Cardiac muscle cell (in vitro differentiated cells and primary cell): ENCODE measurements around the gene AP4S1. TPM values are rescaled to one million over a fixed set of nuclear protein-coding genes. Genes with fewer than 3 reads are reported as not detected.

Experiments used
- DNase-seq, 2 donors: peaks; one replicate each; pipeline versions ENCODE4 v3.0.0 to v3.0.0-alpha.2; 2010 to 2017; ENCODE audit warnings: low read depth in 1 of 2, low spot score in 1 of 2
- H3K27ac ChIP-seq: fragments of 200-600 bp; sonication (generic); 2 replicates; pipeline ENCODE4 v1.5.1; 2016
- H3K27me3 ChIP-seq: fragments of 200-600 bp; sonication (generic); 2 replicates; pipeline ENCODE4 v1.6.0; 2016; ENCODE audit warnings: control low read depth
- H3K36me3 ChIP-seq: fragments of 200-600 bp; sonication (generic); 2 replicates; pipeline ENCODE4 v1.5.1; 2016; ENCODE audit warnings: control low read depth
- H3K4me1 ChIP-seq: fragments of 200-600 bp; sonication (generic); 2 replicates; pipeline ENCODE4 v1.8.1; 2017; ENCODE audit warnings: low read depth, mild to moderate bottlenecking, mixed run types
- H3K4me3 ChIP-seq: fragments of 200-600 bp; sonication (generic); 2 replicates; pipeline ENCODE4 v1.5.1; 2016; ENCODE audit warnings: mild to moderate bottlenecking
- H3K9me3 ChIP-seq: fragments of 200-600 bp; sonication (generic); 2 replicates; pipeline ENCODE4 v1.5.1; 2017; ENCODE audit warnings: low read depth, mild to moderate bottlenecking, control low read depth
- polyA plus RNA-seq: library from polyadenylated mRNA; unstranded; fragments of >200 nt; fragmentation: Nextera tagmentation; extraction: Ambion mirVana; gene quantifications from 2 replicates; pipeline ENCODE4 v1.2.1, GENCODE V29; 2016
- total RNA-seq: library from RNA; depleted of rRNA; stranded (reverse); fragments of >200 nt; gene quantifications from 2 replicates; pipeline ENCODE4 v1.2.3, GENCODE V29; 2016
- TF ChIP-seq, protein P1 (sequence below): IDR thresholded peaks from 2 replicates; pipeline ENCODE4 v1.5.1; 2012; ENCODE audit warnings: low read depth, mild to moderate bottlenecking, low read length

AP4S1 gene
- total and polyA plus RNA-seq, 2 experiments from 2014 or later: 8.2 to 10.5 TPM

DNA sequence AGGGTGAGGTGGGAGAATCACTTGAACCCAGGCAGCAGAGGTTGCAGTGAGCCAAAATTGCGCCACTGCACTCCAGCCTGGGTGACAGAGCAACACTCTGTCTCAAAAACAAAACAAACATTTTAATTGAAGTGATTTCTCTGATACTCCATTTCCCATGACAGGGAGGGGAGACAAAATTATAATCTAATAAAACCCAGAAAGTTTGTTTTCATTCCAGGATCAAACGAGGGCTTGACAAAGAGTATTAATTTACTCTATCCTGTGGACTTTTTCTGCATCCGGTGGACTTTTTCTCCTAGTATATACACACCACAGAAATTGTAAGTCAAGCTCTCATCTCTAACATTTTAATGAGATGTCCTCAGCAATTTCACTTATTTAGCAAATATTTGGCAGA lies 14.5 kb upstream of the AP4S1 start:
- TF ChIP-seq, protein P1, sequence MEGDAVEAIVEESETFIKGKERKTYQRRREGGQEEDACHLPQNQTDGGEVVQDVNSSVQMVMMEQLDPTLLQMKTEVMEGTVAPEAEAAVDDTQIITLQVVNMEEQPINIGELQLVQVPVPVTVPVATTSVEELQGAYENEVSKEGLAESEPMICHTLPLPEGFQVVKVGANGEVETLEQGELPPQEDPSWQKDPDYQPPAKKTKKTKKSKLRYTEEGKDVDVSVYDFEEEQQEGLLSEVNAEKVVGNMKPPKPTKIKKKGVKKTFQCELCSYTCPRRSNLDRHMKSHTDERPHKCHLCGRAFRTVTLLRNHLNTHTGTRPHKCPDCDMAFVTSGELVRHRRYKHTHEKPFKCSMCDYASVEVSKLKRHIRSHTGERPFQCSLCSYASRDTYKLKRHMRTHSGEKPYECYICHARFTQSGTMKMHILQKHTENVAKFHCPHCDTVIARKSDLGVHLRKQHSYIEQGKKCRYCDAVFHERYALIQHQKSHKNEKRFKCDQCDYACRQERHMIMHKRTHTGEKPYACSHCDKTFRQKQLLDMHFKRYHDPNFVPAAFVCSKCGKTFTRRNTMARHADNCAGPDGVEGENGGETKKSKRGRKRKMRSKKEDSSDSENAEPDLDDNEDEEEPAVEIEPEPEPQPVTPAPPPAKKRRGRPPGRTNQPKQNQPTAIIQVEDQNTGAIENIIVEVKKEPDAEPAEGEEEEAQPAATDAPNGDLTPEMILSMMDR: no peak
- Histone ChIP-seq H3K36me3 (no peaks in the 10 kb centered on the region), H3K4me1 (no peaks in the 10 kb centered on the region), H3K4me3 (no peak overlapping the region), H3K27ac (no peak overlapping the region), H3K27me3 (no peaks in the 10 kb centered on the region), H3K9me3 (no peaks in the 10 kb centered on the region)
- DNase-seq: no peak

DNA sequence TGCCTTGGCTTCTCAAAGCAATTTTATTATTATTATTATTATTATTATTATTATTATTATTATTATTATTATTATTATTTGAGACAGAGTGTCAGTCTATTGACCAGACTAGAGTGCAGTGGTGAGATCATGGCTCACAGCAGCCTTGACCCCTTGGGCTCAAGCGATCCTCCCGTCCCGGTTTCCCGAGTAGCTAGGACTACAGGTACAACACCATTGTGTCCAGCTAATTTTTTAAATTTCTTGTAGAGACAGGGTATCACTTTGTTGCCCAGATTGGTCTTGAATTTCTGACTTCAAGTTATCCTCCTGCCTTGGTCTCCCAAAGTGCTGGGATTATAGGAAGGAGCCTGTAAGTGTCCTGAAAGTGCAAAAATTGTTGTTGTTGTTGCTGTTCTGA lies 11.6 kb upstream of the AP4S1 start:
- DNase-seq: no peak
- Histone ChIP-seq H3K27me3 (no peaks in the 10 kb centered on the region), H3K27ac (no peak overlapping the region), H3K36me3 (no peaks in the 10 kb centered on the region), H3K9me3 (no peaks in the 10 kb centered on the region), H3K4me1 (no peaks in the 10 kb centered on the region), H3K4me3 (no peak overlapping the region)
- TF ChIP-seq, protein P1: no peak

DNA sequence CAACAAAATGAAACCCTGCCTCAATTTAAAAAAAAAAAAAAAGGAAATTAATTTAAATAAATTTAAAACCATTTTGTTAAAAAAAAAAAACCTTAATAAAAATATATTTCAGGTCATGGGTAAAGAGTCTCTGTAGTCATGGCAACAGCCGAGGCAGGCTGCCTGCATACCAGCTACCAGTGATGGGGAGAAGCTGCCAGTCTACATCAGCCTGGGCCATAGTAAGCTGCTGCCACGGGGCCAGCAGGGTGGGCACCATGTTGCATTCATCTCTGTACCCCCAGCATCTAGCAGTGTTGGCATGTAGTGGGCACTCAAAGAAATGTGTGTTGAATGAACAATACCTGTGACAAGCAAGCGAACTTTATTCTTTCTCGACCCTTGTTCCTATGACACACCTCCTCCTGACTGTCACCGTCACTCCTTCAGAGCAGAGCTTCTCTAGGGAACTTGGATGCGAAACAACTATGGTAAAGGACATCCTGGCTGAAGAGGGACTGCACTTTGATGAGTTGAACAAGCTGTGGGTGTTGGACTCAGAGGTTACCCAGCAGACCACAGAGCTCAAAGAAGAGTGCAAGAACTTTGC lies 7.3 kb upstream of the AP4S1 start:
- Histone ChIP-seq H3K4me1 (peaks cover 5% of the 10 kb centered on the region), H3K36me3 (no peaks in the 10 kb centered on the region), H3K27me3 (no peaks in the 10 kb centered on the region), H3K9me3 (no peaks in the 10 kb centered on the region), H3K4me3 (no peak overlapping the region), H3K27ac (no peak overlapping the region)
- TF ChIP-seq, protein P1: no peak
- DNase-seq: no peak

DNA sequence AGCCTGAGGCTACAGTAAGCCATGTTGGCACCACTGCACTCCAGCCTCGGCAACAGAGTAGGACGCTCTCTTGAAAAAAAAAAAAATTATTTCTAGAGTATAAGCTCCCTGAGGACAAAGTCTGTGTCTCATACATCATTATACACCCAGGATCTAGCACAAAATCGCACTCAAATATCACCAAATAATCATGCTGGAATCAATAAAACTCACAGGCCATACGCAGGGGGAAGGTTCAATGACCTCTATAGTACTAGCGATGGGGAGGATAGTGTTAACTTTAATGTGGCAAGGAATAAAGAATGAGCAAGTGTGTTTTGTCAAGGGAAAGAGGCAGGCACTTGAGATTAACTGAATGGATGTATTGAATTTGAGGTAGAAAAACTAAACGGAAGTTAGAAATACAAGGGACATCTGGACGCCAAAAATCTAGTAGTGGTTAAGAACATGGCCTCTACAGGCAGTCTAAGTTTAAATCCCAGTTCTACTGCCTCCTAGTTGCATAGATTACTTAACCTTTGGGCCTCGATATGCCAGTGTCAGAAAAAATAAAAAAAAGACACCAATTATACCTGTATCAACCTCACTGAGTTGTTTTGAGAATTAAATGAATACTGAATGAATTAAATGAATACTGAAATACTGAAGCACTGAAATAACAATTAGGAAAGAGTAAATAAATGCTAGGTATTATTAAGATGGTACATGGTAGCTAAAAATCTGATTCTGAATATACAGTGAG lies 4.4 kb upstream of the AP4S1 start:
- H3K27me3 ChIP-seq: no peaks in the 10 kb centered on the region
- H3K36me3 ChIP-seq: no peaks in the 10 kb centered on the region
- H3K4me1 ChIP-seq: peaks cover 17% of the 10 kb centered on the region
- peak in 1 of 2 donors; percentile 25 for DNase-seq
- H3K27ac ChIP-seq: no peak overlapping the region
- TF ChIP-seq, protein P1: no peak
- no peaks in the 10 kb centered on the region for H3K9me3 ChIP-seq
- no peak overlapping the region for H3K4me3 ChIP-seq

DNA sequence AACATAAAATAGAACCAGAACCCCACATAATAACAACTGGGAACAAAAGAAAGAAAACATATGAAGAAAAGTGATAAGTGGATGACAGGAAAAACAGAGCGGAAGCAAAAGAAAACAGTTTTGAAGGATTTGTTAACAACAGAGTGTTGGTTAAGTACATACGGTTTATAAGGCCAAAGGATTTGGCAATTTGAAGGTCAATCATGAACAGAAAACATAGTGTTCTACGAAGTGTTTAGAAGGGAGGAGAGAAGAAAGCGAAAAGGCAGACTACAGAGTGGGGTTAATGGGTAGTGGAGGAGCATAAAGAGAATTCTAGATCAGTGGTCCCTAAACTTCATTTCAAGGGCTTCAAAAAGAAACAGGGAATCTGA lies 3.9 kb upstream of the AP4S1 start:
- H3K4me1 ChIP-seq: peaks cover 17% of the 10 kb centered on the region
- H3K9me3 ChIP-seq: no peaks in the 10 kb centered on the region
- no peak for DNase-seq
- no peaks in the 10 kb centered on the region for H3K27me3 ChIP-seq
- H3K4me3 ChIP-seq: no peak overlapping the region
- no peaks in the 10 kb centered on the region for H3K36me3 ChIP-seq
- TF ChIP-seq, protein P1: no peak
- H3K27ac ChIP-seq: no peak overlapping the region
